ENCODE results near the gene TXNDC12.

TXNDC12 gene

GRCh38 chr1:51973587-51974474 lies 81.2 kb downstream of the TXNDC12 start:
- H2AFZ ChIP-seq (ENCODE audit: low read length), result no peak overlapping the region
- no peaks in the 10 kb centered on the region for H3K27me3 ChIP-seq (ENCODE audit: insufficient read depth, low read length)
- peaks cover 3% of the 10 kb centered on the region for H3K4me1 ChIP-seq (ENCODE audit: insufficient read depth, low read length, severe bottlenecking)
- H3K27ac ChIP-seq (ENCODE audit: low read depth, low read length, poor library complexity, severe bottlenecking), result no peak overlapping the region
- H4K20me1 ChIP-seq (ENCODE audit: insufficient read depth, low read length), result no peaks in the 10 kb centered on the region
- H3K4me2 ChIP-seq (ENCODE audit: low read length), result no peak overlapping the region
- no peak overlapping the region for H3K4me3 ChIP-seq (ENCODE audit: low read depth, low read length, poor library complexity, severe bottlenecking)
- no peaks in the 10 kb centered on the region for H3K36me3 ChIP-seq (ENCODE audit: insufficient read depth, low read length)
- H3F3A ChIP-seq (ENCODE audit: insufficient read depth, low read length), result no peaks in the 10 kb centered on the region
- no peaks in the 10 kb centered on the region for H3K9me2 ChIP-seq (ENCODE audit: low read depth, low read length)
- no peak overlapping the region for H3K9ac ChIP-seq (ENCODE audit: low read length)
- no peak for TF ChIP-seq EZH2 (IDR thresholded peaks at IDR 0.05; ENCODE audit: borderline replicate concordance, low read length)
- no peak for TF ChIP-seq CTCF (IDR thresholded peaks at IDR 0.05; ENCODE audit: low read length)
- H3K79me2 ChIP-seq (ENCODE audit: insufficient read depth, low read length), result no peaks in the 10 kb centered on the region
- no peaks in the 10 kb centered on the region for H3K9me3 ChIP-seq (ENCODE audit: low read length)

Data from OCI-LY1 (cell line).